Measurements from ENCODE around the gene HDDC2. TPM values are rescaled to one million over a fixed set of nuclear protein-coding genes. Genes with fewer than 3 reads are reported as not detected.

Gene HDDC2
- total RNA-seq, 1 experiment from 2014 or later, result 95.6 TPM

- H3K9me3 ChIP-seq (ENCODE audit: control insufficient read depth in 1 of 2, insufficient read depth in 1 of 2, low read depth in 1 of 2, low read length in 2 of 2), result no peaks in the 10 kb centered on the region
- no peak overlapping the region for H3K4me3 ChIP-seq (replicated peaks in 1 of 2; ENCODE audit: low read depth in 1 of 2, low read length in 2 of 2)
- ATAC-seq, result no peak
- no peak overlapping the region for H3K4me2 ChIP-seq (ENCODE audit: low read length)
- intact Hi-C loops (cut with micrococcal nuclease), result no loop called here
- H3K27ac ChIP-seq (ENCODE audit: low read depth, low read length), result no peak overlapping the region
- H3K36me3 ChIP-seq (ENCODE audit: control insufficient read depth in 1 of 2, insufficient read depth in 2 of 2, low read length in 2 of 2), result peaks cover 5 to 33% of the 10 kb centered on the region in 2 experiments; a peak in 3 of 4 replicates
- POLR2A ChIA-PET, result no interaction called here
- no peaks in the 10 kb centered on the region for H3K9me2 ChIP-seq (ENCODE audit: insufficient read depth)
- RAD21 ChIA-PET (ENCODE audit: low non-redundant PET in 1 of 2, low total read pairs in 2 of 2, uncharacterized antibody in 2 of 2, unreplicated experiment in 2 of 2), result no interaction called here
- TF ChIP-seq ZNF274 (IDR thresholded peaks at IDR 0.05; ENCODE audit: low read depth, low read length) (no peak), ATF3 (IDR thresholded peaks at IDR 0.05) (no peak), JUND (IDR thresholded peaks at IDR 0.05) (no peak), CBX3 (IDR thresholded peaks at IDR 0.05; ENCODE audit: low read depth) (no peak), TCF7L2 (IDR thresholded peaks at IDR 0.05; ENCODE audit: borderline replicate concordance, extremely low read depth, insufficient read depth, insufficient read length) (no peak), CTCF (IDR thresholded peaks at IDR 0.05 in 2 of 3, conservative IDR thresholded peaks at IDR 0.05 in 1 of 3; ENCODE audit: borderline replicate concordance in 1 of 3, insufficient read depth in 1 of 3, low read depth in 2 of 3, low read length in 2 of 3) (no peak), MAX (IDR thresholded peaks at IDR 0.05) (no peak), EGR1 (IDR thresholded peaks at IDR 0.05; ENCODE audit: low read depth) (no peak), FOSL1 (IDR thresholded peaks at IDR 0.05; ENCODE audit: low read depth) (no peak)
- no peaks in the 10 kb centered on the region for H3K27me3 ChIP-seq (ENCODE audit: insufficient read depth, low read length)
- H4K20me1 ChIP-seq (ENCODE audit: insufficient read depth), result no peaks in the 10 kb centered on the region
- H3K79me2 ChIP-seq (ENCODE audit: insufficient read depth, low read length), result peaks cover 63% of the 10 kb centered on the region
- CTCF ChIA-PET, result no interaction called here
- BruUV-seq (replicated peaks), result no TSS peak
- DNase-seq (ENCODE audit: low read depth, low spot score), result no peak
- H3K9ac ChIP-seq (ENCODE audit: low read length), result no peak overlapping the region
- no peaks in the 10 kb centered on the region for H3K4me1 ChIP-seq (ENCODE audit: control insufficient read depth in 1 of 2, insufficient read depth in 2 of 2, low read length in 2 of 2)
- H2AFZ ChIP-seq (ENCODE audit: low read depth, low read length, poor library complexity, severe bottlenecking), result no peak overlapping the region
Observed at GRCh38 chr6:125285936-125286335, 15.8 kb downstream of the HDDC2 start.

Measured in HCT116 (cell line).